Activated T-cell treated with anti-CD3 and anti-CD28 coated beads for 48 hours (primary cell): Measurements from ENCODE around the gene BORCS6.
A peak's percentile ranks its signal among the peaks of the same experiment; 100 is the strongest.

Experiments used
- DNase-seq: peaks from one replicate; pipeline ENCODE4 v3.0.0-alpha.2; 2020; ENCODE audit warnings: low read depth

BORCS6 gene

DNA sequence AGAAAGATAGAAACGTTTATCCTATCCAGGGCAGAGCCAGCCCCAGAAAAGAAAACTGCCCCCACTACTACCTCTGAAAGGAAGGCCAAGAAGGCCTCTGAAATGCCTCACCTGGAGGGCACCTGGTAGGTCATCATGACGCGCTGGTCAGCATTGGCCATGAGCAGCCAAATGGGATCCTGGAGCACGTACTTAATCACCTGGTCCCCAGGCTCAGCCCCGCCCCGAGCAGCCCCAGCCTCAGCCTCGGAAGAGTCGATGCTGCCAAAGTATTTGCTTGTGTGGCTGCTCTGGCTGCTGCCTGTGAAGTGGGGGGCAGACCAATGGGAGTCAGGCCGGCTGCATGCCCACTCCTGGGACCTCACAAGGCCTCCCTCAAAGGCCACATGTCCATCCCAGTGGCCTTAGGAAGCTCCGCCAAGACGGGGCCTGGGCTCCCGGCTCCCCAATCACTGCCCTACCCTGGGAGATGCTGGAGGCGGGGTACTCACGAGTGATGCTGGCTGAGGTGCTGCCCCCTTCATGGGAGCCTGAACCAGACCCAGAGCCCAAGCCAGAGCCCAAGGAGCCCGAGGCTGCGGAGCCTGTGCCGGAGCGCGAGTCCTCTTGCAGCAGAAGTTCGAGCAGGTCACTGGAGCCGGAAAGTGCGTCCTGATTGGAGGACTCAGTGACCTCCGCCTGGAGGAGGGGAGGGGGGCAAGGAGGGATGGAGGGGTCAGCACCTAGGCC is 47.7 kb downstream of the BORCS6 start:
- DNase-seq, result no peak

DNA sequence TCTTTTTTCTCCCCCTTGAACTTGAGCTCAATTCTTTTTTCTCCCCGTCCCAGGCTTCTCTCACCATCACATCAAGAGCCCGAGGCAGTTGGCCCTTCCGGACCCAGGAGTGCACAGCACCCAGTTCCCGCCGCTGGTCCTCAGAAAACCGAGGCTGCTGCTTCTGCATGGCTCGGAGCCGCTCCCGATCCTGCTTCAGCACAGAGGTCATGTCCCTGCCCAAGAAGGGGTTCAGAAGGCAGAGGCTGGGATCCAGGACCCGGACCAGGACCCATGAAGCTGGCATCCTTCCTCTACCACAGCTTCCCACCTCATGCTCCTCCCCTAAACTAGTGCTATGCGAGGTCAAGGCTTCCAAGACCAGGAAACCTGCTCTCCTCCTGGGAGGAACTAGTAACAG is 48.2 kb downstream of the BORCS6 start:
- no peak for DNase-seq

DNA sequence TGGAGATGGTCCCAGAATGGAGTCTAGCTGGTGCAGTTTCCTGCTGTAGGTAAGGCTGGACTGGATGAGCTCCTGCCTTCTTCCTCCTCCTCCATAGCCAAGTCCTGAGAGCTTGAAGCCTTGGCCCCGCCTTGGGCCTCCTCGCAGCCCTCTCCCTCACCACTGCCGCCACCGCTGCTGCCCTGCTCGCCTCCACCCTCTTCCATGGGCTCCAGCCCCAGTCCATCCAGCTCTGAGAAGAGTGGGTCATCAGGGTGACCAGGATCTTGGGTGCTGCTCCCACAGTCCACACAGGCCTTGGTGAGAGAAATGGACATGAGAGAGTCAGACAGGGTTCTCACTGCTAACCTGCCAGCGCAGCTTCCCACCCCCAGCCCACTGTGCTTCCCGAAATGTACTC is 48.9 kb downstream of the BORCS6 start:
- no peak for DNase-seq

DNA sequence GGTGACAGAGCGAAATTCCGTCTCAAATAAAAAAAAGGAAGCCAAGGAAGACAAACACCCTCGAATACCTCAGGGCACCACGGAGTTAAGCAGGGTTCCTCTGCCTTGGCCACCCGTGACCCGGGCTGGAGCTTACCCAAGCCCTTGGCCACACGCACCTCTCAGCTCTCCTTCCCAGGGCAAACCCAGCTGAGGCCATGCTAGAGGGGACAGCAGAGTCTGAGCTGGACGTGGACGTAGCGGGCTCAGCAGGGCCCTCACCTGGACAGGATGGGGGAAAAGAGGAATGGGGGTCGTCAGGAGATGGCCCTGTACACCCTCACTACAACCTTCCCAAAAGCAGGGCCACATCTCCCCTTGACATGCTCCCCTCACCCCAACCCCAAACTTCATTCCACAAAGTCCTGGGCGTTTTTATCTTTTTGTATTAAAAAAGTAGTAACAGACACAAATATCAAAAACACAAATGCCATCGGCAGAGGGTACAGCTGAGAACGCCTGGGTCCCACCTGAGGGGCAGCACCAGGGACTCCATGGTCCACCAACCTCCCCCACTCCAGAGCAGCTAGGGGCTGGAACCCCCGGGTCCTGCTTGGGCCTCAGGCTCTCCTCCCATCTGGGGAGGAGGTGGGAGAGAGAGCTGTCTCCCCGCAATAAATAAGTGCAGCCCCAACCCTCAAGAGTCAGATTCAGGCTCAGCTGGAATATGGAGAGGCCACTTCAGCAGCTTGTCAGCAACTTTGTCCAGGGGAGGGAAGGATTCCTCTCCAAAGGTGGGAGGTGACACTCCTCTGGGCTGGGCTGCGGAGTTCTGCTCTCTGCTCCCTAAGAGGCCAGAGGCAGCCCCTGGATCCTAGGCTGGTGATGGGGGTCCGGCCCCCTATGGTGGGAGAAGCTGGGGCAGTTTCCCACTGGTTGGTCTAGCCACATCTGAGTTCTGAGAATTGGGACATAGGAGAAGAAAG is 49.6 kb downstream of the BORCS6 start:
- DNase-seq, result no peak

DNA sequence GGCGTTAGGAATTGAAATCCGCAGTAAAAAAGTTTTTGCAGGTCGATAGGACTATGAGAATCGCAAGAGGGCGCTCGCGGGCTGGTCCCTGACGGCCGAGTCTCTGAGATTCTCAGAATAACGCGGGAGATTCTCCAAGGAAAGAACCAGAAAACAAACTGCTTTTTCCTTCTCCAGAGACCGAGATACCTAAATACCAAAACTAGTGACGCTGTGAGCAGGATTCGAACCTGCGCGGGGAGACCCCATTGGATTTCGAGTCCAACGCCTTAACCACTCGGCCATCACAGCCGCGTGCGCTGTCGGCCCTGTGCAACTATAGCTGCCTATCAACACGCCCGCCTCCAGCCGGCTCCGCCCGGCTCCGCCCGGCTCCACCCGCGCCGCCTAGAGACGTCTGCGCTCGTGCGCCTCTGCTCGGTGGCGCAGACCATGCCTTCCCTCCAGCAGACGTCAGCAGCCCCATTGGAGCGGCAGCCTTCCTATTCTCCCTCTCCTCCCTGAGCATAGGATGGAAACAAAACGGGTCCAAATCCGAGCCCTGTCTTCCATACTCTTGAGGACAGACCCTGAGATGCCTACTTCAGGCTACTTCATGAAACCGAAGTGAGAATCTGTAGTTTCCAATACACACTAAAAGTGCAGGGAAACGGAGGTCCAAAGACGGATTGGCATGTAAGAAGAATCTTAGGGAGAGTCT is 51.2 kb downstream of the BORCS6 start:
- DNase-seq, result peak; percentile 99

DNA sequence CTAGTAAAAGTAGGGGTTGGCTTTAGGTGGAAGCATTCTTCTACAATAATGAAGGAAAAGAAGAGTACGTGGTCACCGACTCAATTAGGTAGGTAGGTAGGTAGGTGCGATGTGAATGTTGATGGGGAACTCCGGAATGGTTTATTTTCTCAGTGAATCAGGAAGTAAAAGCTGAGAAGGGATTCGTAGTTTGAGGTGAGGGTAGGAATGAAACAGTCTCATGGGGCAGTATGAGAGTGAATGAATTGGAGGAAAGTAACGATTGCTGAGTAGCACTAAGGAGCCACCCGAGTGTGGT is 51.7 kb downstream of the BORCS6 start:
- DNase-seq, result no peak
